22Rv1 (cell line): ENCODE measurements around the gene CYTL1.

Experiments
- CTCF ChIP-seq: fragments of 450-650 bp; IDR thresholded peaks from 2 replicates; pipeline ENCODE4 v1.5.1; 2017; ENCODE audit warnings: mild to moderate bottlenecking
- ZFX ChIP-seq: fragments of 450-650 bp; IDR thresholded peaks from 2 replicates; pipeline ENCODE4 v1.6.1; 2017; ENCODE audit warnings: antibody characterized with exemption, borderline replicate concordance

GRCh38 chr4:4971796-4972195 lies 47.5 kb downstream of the CYTL1 start:
- TF ChIP-seq CTCF (no peak), ZFX (no peak)
